Trophoblast cell (in vitro differentiated cells and primary cell): ENCODE data around the gene AGAP1.

ENCODE experiments used
- DNase-seq, 2 donors: peaks; one replicate each; pipeline ENCODE4 v3.0.0-alpha.2; 2016
- H2AFZ ChIP-seq: 2 replicates; pipeline ENCODE4 v1.6.1; 2013; ENCODE audit warnings: low read length, moderate library complexity, mild to moderate bottlenecking; ENCODE audit not compliant: insufficient read depth, poor library complexity
- H2AK5ac ChIP-seq: 2 replicates; pipeline ENCODE4 v1.6.1; 2013; ENCODE audit warnings: mild to moderate bottlenecking, low read length
- H2BK120ac ChIP-seq: 2 replicates; pipeline ENCODE4 v1.6.1; 2013; ENCODE audit warnings: low read length, mild to moderate bottlenecking, moderate library complexity; ENCODE audit not compliant: insufficient read depth, poor library complexity
- H2BK12ac ChIP-seq: 2 replicates; pipeline ENCODE4 v1.6.1; 2013; ENCODE audit warnings: mild to moderate bottlenecking, low read length, moderate library complexity
- H2BK5ac ChIP-seq: 2 replicates; pipeline ENCODE4 v1.6.1; 2013; ENCODE audit warnings: low read length, low read depth, moderate library complexity, mild to moderate bottlenecking; ENCODE audit not compliant: poor library complexity
- H3K14ac ChIP-seq: 2 replicates; pipeline ENCODE4 v1.6.1; 2013; ENCODE audit warnings: mild to moderate bottlenecking, low read length
- H3K18ac ChIP-seq: 2 replicates; pipeline ENCODE4 v1.6.1; 2013; ENCODE audit warnings: mild to moderate bottlenecking, low read length
- H3K23ac ChIP-seq: 2 replicates; pipeline ENCODE4 v1.6.1; 2013; ENCODE audit warnings: low read length
- H3K27ac ChIP-seq: 2 replicates; pipeline ENCODE4 v1.5.1; 2013; ENCODE audit warnings: low read depth, mild to moderate bottlenecking, inconsistent platforms, low read length, moderate library complexity
- H3K27me3 ChIP-seq: 2 replicates; pipeline ENCODE4 v1.6.1; 2013; ENCODE audit warnings: inconsistent platforms, mild to moderate bottlenecking, low read length, moderate library complexity; ENCODE audit not compliant: insufficient read depth
- H3K36me3 ChIP-seq, 2 experiments: 1 replicate in 1 of 2; 2 replicates in 1 of 2; pipeline ENCODE4 v1.6.1; 2013; ENCODE audit warnings: low read length in 2 of 2, mild to moderate bottlenecking in 2 of 2, moderate library complexity in 1 of 2; ENCODE audit not compliant: insufficient read depth in 2 of 2, control insufficient read depth in 1 of 2
- H3K4ac ChIP-seq: 2 replicates; pipeline ENCODE4 v1.6.1; 2013; ENCODE audit warnings: low read depth, mild to moderate bottlenecking, low read length, moderate library complexity
- H3K4me1 ChIP-seq, 2 experiments: 1 replicate in 1 of 2; 2 replicates in 1 of 2; pipeline ENCODE4 v1.6.1; 2013; ENCODE audit warnings: low read length in 2 of 2, mild to moderate bottlenecking in 2 of 2, moderate library complexity in 1 of 2; ENCODE audit not compliant: insufficient read depth in 2 of 2, control insufficient read depth in 1 of 2
- H3K4me2 ChIP-seq: 2 replicates; pipeline ENCODE4 v1.6.1; 2013; ENCODE audit warnings: inconsistent platforms, mild to moderate bottlenecking, low read length, moderate library complexity
- H3K4me3 ChIP-seq: 2 replicates; pipeline ENCODE4 v1.5.1; 2013; ENCODE audit warnings: mild to moderate bottlenecking, low read depth, low read length, inconsistent platforms
- H3K79me1 ChIP-seq: one replicate; pipeline ENCODE4 v1.6.1; 2013; ENCODE audit warnings: low read length
- H3K79me2 ChIP-seq: 2 replicates; pipeline ENCODE4 v1.6.1; 2013; ENCODE audit warnings: low read length, mild to moderate bottlenecking; ENCODE audit not compliant: control insufficient read depth, insufficient read depth, poor library complexity
- H3K9ac ChIP-seq: 2 replicates; pipeline ENCODE4 v1.6.1; 2013; ENCODE audit warnings: mild to moderate bottlenecking, low read length
- H3K9me3 ChIP-seq: 2 replicates; pipeline ENCODE4 v1.6.1; 2013; ENCODE audit warnings: low read depth, mild to moderate bottlenecking, control low read depth, inconsistent platforms, low read length; ENCODE audit not compliant: insufficient read depth
- H4K12ac ChIP-seq: 2 replicates; pipeline ENCODE4 v1.6.1; 2013; ENCODE audit warnings: low read depth, mild to moderate bottlenecking, low read length, moderate library complexity
- H4K8ac ChIP-seq: 2 replicates; pipeline ENCODE4 v1.6.1; 2013; ENCODE audit warnings: low read depth, mild to moderate bottlenecking, low read length, moderate library complexity
- H4K91ac ChIP-seq: one replicate; pipeline ENCODE4 v1.6.1; 2013; ENCODE audit warnings: low read depth, mild to moderate bottlenecking, low read length, moderate library complexity
- WGBS: extraction: QIAGEN DNeasy Blood & Tissue Kit; methylation state at CpG from one replicate; pipeline ENCODE4 v1.1.7; 2013; ENCODE audit warnings: missing lambda C conversion rate; ENCODE audit not compliant: insufficient read length, insufficient coverage; ENCODE audit errors: extremely low coverage; 5-methylcytosine and 5-hydroxymethylcytosine counted together

The AGAP1 gene

GRCh38 chr2:235747001-235747785 lies 253.3 kb downstream of the AGAP1 start:
- Histone ChIP-seq H2AK5ac (no peak overlapping the region), H4K12ac (no peak overlapping the region), H3K27ac (no peak overlapping the region), H3K4me2 (no peak overlapping the region), H4K91ac (no peak overlapping the region), H2BK5ac (no peak overlapping the region), H3K4me3 (no peak overlapping the region), H3K18ac (no peak overlapping the region), H2BK12ac (no peak overlapping the region), H3K27me3 (no peaks in the 10 kb centered on the region), H4K8ac (no peak overlapping the region), H2BK120ac (no peak overlapping the region), H3K4ac (no peak overlapping the region), H3K9me3 (peaks cover 1% of the 10 kb centered on the region), H3K79me1 (no peaks in the 10 kb centered on the region), H3K23ac (no peak overlapping the region), H3K9ac (no peak overlapping the region), H3K14ac (no peak overlapping the region), H3K4me1 (no peaks in the 10 kb centered on the region), H2AFZ (no peak overlapping the region), H3K36me3 (peaks cover 5 to 12% of the 10 kb centered on the region in 2 experiments), H3K79me2 (no peaks in the 10 kb centered on the region)
- no peak for DNase-seq
- no CpG with 5 or more reads among the region's 23 CpGs for WGBS

DNA sequence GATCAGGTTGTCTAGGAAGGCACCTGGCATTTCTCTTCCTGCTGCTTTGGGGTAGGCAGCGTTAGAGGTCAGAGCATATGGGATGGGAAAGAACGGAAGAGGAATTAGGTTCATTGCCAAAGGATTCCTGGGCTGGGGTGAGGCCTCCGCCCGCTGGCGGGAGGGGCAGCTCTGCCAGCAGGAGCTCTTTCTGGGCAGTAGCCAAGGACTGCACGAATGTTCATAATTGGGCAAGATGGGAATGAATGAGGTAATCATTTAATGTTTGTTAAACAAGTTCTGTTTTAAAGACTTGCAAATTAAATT lies 253.9 kb downstream of the AGAP1 start:
- no peak for DNase-seq
- H3K14ac ChIP-seq = no peak overlapping the region
- H2BK120ac ChIP-seq = no peak overlapping the region
- H2AK5ac ChIP-seq = no peak overlapping the region
- no peaks in the 10 kb centered on the region for H3K79me1 ChIP-seq
- H2BK5ac ChIP-seq = no peak overlapping the region
- H3K23ac ChIP-seq = no peak overlapping the region
- H3K9ac ChIP-seq = no peak overlapping the region
- H3K27ac ChIP-seq = no peak overlapping the region
- no peaks in the 10 kb centered on the region for H3K27me3 ChIP-seq
- no CpG with 5 or more reads among the region's 6 CpGs for WGBS
- no peak overlapping the region for H3K4me3 ChIP-seq
- H3K18ac ChIP-seq = no peak overlapping the region
- H3K4ac ChIP-seq = no peak overlapping the region
- no peak overlapping the region for H3K4me2 ChIP-seq
- H4K8ac ChIP-seq = no peak overlapping the region
- H4K12ac ChIP-seq = no peak overlapping the region
- no peak overlapping the region for H2AFZ ChIP-seq
- H2BK12ac ChIP-seq = no peak overlapping the region
- peaks cover 1% of the 10 kb centered on the region for H3K9me3 ChIP-seq
- no peaks in the 10 kb centered on the region for H3K79me2 ChIP-seq
- peaks cover 5 to 12% of the 10 kb centered on the region in 2 experiments for H3K36me3 ChIP-seq
- no peak overlapping the region for H4K91ac ChIP-seq
- no peaks in the 10 kb centered on the region for H3K4me1 ChIP-seq

- Histone ChIP-seq H2BK5ac (no peak overlapping the region), H3K4me3 (no peak overlapping the region), H2AK5ac (no peak overlapping the region), H4K91ac (no peak overlapping the region), H3K18ac (no peak overlapping the region), H3K27me3 (no peaks in the 10 kb centered on the region), H2AFZ (no peak overlapping the region), H3K79me1 (no peaks in the 10 kb centered on the region), H3K9ac (no peak overlapping the region), H3K4me2 (no peak overlapping the region), H2BK12ac (no peak overlapping the region), H3K79me2 (no peaks in the 10 kb centered on the region), H3K27ac (no peak overlapping the region), H3K4me1 (no peaks in the 10 kb centered on the region), H3K23ac (no peak overlapping the region), H2BK120ac (no peak overlapping the region), H3K4ac (no peak overlapping the region), H3K9me3 (peaks cover 1% of the 10 kb centered on the region), H4K8ac (no peak overlapping the region), H3K36me3 (peaks cover 5 to 12% of the 10 kb centered on the region in 2 experiments), H3K14ac (no peak overlapping the region), H4K12ac (no peak overlapping the region)
- DNase-seq = peak; percentile 73 to 75
- WGBS = no CpG with 5 or more reads among the region's 10 CpGs
Measured at GRCh38 chr2:235749121-235749770, 255.4 kb downstream of the AGAP1 start.

DNA sequence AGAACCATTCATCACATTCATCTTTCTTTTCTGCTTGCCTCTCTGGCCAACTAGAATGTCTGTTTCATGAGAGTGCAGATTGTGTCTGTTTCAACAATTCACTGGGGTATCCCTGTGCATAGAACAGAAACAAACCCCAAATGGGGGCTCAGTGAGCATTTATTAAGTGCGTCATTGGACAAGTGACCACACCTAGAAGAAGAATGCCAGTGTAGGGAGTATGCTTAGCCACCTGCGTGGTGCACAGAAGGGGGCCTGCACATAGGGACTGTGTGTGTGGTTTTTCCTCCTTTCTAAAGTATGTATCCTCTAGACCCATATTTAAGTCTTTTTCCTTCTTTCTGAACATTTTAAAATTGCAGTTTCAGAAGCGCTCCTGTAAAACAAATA lies 255.9 kb downstream of the AGAP1 start:
- Histone ChIP-seq H3K14ac (no peak overlapping the region), H2AK5ac (no peak overlapping the region), H3K9ac (no peak overlapping the region), H4K8ac (no peak overlapping the region), H4K12ac (no peak overlapping the region), H2BK12ac (no peak overlapping the region), H3K9me3 (peaks cover 1% of the 10 kb centered on the region), H3K4me1 (peaks cover 4% of the 10 kb centered on the region in 2 experiments), H2AFZ (no peak overlapping the region), H3K36me3 (peaks cover 5 to 10% of the 10 kb centered on the region in 2 experiments), H3K79me1 (no peaks in the 10 kb centered on the region), H4K91ac (no peak overlapping the region), H3K4ac (no peak overlapping the region), H3K4me2 (no peak overlapping the region), H3K4me3 (no peak overlapping the region), H2BK120ac (no peak overlapping the region), H2BK5ac (no peak overlapping the region), H3K79me2 (no peaks in the 10 kb centered on the region), H3K27me3 (no peaks in the 10 kb centered on the region), H3K27ac (no peak overlapping the region), H3K18ac (no peak overlapping the region), H3K23ac (no peak overlapping the region)
- no CpG with 5 or more reads among the region's 3 CpGs for WGBS
- DNase-seq = no peak
